ENCODE results near the gene KIAA0586.

Gene KIAA0586

GRCh38 chr14:58465421-58465820 is 37.9 kb downstream of the KIAA0586 start:
- Histone ChIP-seq H3K9ac (ENCODE audit: low read length) (no peak overlapping the region), H3K4me3 (ENCODE audit: low read length) (no peak overlapping the region), H3K79me2 (ENCODE audit: low read length) (no peaks in the 10 kb centered on the region), H3K9me3 (replicated peaks; ENCODE audit: insufficient read depth, low read length) (no peaks in the 10 kb centered on the region), H3K27me3 (replicated peaks; ENCODE audit: insufficient read depth, low read length) (no peaks in the 10 kb centered on the region), H2AFZ (ENCODE audit: low read length) (no peak overlapping the region), H3K27ac (ENCODE audit: low read length) (no peak overlapping the region), H3K36me3 (replicated peaks; ENCODE audit: insufficient read depth, low read length) (no peaks in the 10 kb centered on the region), H3K4me2 (ENCODE audit: low read depth, low read length) (no peak overlapping the region), H3K4me1 (ENCODE audit: low read length) (no peaks in the 10 kb centered on the region), H4K20me1 (ENCODE audit: insufficient read depth, low read length) (no peaks in the 10 kb centered on the region), H3F3A (ENCODE audit: insufficient read depth, low read length) (no peaks in the 10 kb centered on the region), H3K9me2 (replicated peaks; ENCODE audit: insufficient read depth, low read length) (no peaks in the 10 kb centered on the region)
- DNase-seq, result no peak
- TF ChIP-seq, protein P1, sequence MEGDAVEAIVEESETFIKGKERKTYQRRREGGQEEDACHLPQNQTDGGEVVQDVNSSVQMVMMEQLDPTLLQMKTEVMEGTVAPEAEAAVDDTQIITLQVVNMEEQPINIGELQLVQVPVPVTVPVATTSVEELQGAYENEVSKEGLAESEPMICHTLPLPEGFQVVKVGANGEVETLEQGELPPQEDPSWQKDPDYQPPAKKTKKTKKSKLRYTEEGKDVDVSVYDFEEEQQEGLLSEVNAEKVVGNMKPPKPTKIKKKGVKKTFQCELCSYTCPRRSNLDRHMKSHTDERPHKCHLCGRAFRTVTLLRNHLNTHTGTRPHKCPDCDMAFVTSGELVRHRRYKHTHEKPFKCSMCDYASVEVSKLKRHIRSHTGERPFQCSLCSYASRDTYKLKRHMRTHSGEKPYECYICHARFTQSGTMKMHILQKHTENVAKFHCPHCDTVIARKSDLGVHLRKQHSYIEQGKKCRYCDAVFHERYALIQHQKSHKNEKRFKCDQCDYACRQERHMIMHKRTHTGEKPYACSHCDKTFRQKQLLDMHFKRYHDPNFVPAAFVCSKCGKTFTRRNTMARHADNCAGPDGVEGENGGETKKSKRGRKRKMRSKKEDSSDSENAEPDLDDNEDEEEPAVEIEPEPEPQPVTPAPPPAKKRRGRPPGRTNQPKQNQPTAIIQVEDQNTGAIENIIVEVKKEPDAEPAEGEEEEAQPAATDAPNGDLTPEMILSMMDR (IDR thresholded peaks at IDR 0.05; ENCODE audit: low read length), result no peak
- TF ChIP-seq EZH2phosphoT487 (IDR thresholded peaks at IDR 0.05; ENCODE audit: low read length) (no peak), EZH2 (optimal IDR thresholded peaks at IDR 0.05; ENCODE audit: low read depth, low read length) (no peak)

DNA sequence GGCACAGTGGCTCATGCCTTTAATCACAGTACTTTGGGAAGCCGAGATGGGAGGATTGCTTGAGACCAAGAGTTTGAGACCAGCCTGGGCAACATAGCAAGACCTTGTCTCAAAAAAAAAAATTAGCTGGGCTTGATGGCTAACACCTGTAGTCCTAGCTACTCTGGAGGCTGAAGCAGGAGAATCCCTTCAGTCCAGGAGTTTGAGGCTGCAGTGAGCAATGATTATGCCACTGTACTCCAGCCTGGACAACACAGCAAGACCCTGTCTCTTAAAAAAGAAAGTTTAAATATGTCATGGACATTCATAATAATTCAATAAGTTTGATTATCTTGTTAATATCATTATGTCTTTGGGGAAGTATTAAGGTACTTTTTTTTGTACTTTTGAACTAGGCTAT is 38.9 kb downstream of the KIAA0586 start:
- TF ChIP-seq EZH2 (optimal IDR thresholded peaks at IDR 0.05; ENCODE audit: low read depth, low read length), result no peak
- TF ChIP-seq EZH2phosphoT487 (IDR thresholded peaks at IDR 0.05; ENCODE audit: low read length), result no peak
- TF ChIP-seq, protein P1 (IDR thresholded peaks at IDR 0.05; ENCODE audit: low read length), result no peak
- Histone ChIP-seq H3K4me1 (ENCODE audit: low read length) (no peaks in the 10 kb centered on the region), H3K4me3 (ENCODE audit: low read length) (no peak overlapping the region), H3K4me2 (ENCODE audit: low read depth, low read length) (no peak overlapping the region), H3K9me2 (replicated peaks; ENCODE audit: insufficient read depth, low read length) (no peaks in the 10 kb centered on the region), H3K9ac (ENCODE audit: low read length) (no peak overlapping the region), H3K9me3 (replicated peaks; ENCODE audit: insufficient read depth, low read length) (no peaks in the 10 kb centered on the region), H2AFZ (ENCODE audit: low read length) (no peak overlapping the region), H3K27ac (ENCODE audit: low read length) (no peak overlapping the region), H4K20me1 (ENCODE audit: insufficient read depth, low read length) (no peaks in the 10 kb centered on the region), H3F3A (ENCODE audit: insufficient read depth, low read length) (no peaks in the 10 kb centered on the region), H3K79me2 (ENCODE audit: low read length) (no peaks in the 10 kb centered on the region), H3K27me3 (replicated peaks; ENCODE audit: insufficient read depth, low read length) (no peaks in the 10 kb centered on the region), H3K36me3 (replicated peaks; ENCODE audit: insufficient read depth, low read length) (no peaks in the 10 kb centered on the region)
- DNase-seq, result no peak

- H3K27me3 ChIP-seq (replicated peaks; ENCODE audit: insufficient read depth, low read length), result no peaks in the 10 kb centered on the region
- no peaks in the 10 kb centered on the region for H3K4me1 ChIP-seq (ENCODE audit: low read length)
- no peak overlapping the region for H3K4me3 ChIP-seq (ENCODE audit: low read length)
- H3K4me2 ChIP-seq (ENCODE audit: low read depth, low read length), result no peak overlapping the region
- no peak overlapping the region for H3K9ac ChIP-seq (ENCODE audit: low read length)
- H3K9me3 ChIP-seq (replicated peaks; ENCODE audit: insufficient read depth, low read length), result no peaks in the 10 kb centered on the region
- TF ChIP-seq EZH2 (optimal IDR thresholded peaks at IDR 0.05; ENCODE audit: low read depth, low read length) (no peak), EZH2phosphoT487 (IDR thresholded peaks at IDR 0.05; ENCODE audit: low read length) (no peak)
- TF ChIP-seq, protein P1 (IDR thresholded peaks at IDR 0.05; ENCODE audit: low read length), result no peak
- no peaks in the 10 kb centered on the region for H4K20me1 ChIP-seq (ENCODE audit: insufficient read depth, low read length)
- no peak overlapping the region for H3K27ac ChIP-seq (ENCODE audit: low read length)
- H3K9me2 ChIP-seq (replicated peaks; ENCODE audit: insufficient read depth, low read length), result no peaks in the 10 kb centered on the region
- H2AFZ ChIP-seq (ENCODE audit: low read length), result no peak overlapping the region
- DNase-seq, result no peak
- no peaks in the 10 kb centered on the region for H3K36me3 ChIP-seq (replicated peaks; ENCODE audit: insufficient read depth, low read length)
- no peaks in the 10 kb centered on the region for H3F3A ChIP-seq (ENCODE audit: insufficient read depth, low read length)
- no peaks in the 10 kb centered on the region for H3K79me2 ChIP-seq (ENCODE audit: low read length)
These were observed 40.1 kb downstream of the KIAA0586 start for GRCh38 chr14:58467575-58467974.
